ENCODE data around the gene SLC15A3.

DNA sequence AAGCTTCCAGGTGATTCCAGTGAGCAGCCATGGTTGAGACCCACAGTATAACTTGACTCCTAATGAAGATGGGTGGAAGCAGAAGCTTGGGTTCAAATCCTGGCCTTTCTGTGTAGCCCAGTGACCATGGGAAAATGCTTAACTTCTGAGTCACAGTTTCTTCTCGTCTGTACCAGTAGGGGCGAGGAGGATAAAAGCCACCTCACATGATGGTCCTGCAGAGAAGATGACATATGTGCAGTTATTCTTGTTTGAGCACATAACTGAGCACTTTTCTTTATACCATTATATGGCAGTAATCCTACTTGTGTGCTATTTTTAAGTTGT is 33.1 kb downstream of the SLC15A3 start:
- TF ChIP-seq CTCF (IDR thresholded peaks at IDR 0.05; ENCODE audit: low read depth, low read length) (no peak), EZH2phosphoT487 (IDR thresholded peaks at IDR 0.05; ENCODE audit: low read depth) (no peak)
